ENCODE measurements around the gene FBXL16.

FBXL16 gene

GRCh38 chr16:674968-675883 lies 30.4 kb downstream of the FBXL16 start, which contains the start of gene RHBDL1:
RHBDL1 (plus strand) TSS chr16:675671; CDS start chr16:675791, 120 bp downstream.
- no peak for DNase-seq

GRCh38 chr16:674214-674881 lies 31.3 kb downstream of the FBXL16 start:
- DNase-seq: no peak

- DNase-seq: no peak
These were observed 32.1 kb downstream of the FBXL16 start for GRCh38 chr16:673399-673991.

- no peak for DNase-seq
These were observed 32.8 kb downstream of the FBXL16 start for GRCh38 chr16:672851-673250.

- no peak for DNase-seq
These were observed 33.2 kb downstream of the FBXL16 start for GRCh38 chr16:672371-672770.

GRCh38 chr16:671353-672131 lies 34.1 kb downstream of the FBXL16 start:
- DNase-seq: no peak

- DNase-seq: no peak
These were observed 34.9 kb downstream of the FBXL16 start for GRCh38 chr16:670485-671352.

- no peak for DNase-seq
These were observed 35.9 kb downstream of the FBXL16 start for GRCh38 chr16:669666-670065.

- DNase-seq: no peak
These were observed 37.0 kb downstream of the FBXL16 start for GRCh38 chr16:668519-669171.

- DNase-seq: peak; percentile 83
These were observed 37.7 kb downstream of the FBXL16 start, which contains the start of gene RHOT2 for GRCh38 chr16:667780-668518. RHOT2 (plus strand) TSS chr16:668132; CDS start chr16:668200, 68 bp downstream.

GRCh38 chr16:667113-667779 lies 38.4 kb downstream of the FBXL16 start:
- DNase-seq: no peak

- no peak for DNase-seq
These were observed 39.0 kb downstream of the FBXL16 start for GRCh38 chr16:666572-666971.

GRCh38 chr16:662597-662996 lies 43.0 kb downstream of the FBXL16 start:
- no peak for DNase-seq

- DNase-seq: no peak
These were observed 43.5 kb downstream of the FBXL16 start for GRCh38 chr16:662095-662494.

- no peak for DNase-seq
These were observed 44.3 kb downstream of the FBXL16 start for GRCh38 chr16:661184-661821.

- DNase-seq: peak; percentile 81
These were observed 45.0 kb downstream of the FBXL16 start for GRCh38 chr16:660459-661183.

GRCh38 chr16:660132-660458 lies 45.5 kb downstream of the FBXL16 start:
- DNase-seq: no peak

GRCh38 chr16:659618-660017 lies 46.0 kb downstream of the FBXL16 start:
- DNase-seq: no peak
